Measurements from ENCODE around the gene MLEC.

- TF ChIP-seq CTCF (IDR thresholded peaks at IDR 0.05) (no peak), POLR2A (IDR thresholded peaks at IDR 0.05) (no peak)
These were observed 1.4 kb upstream of the MLEC start for GRCh38 chr12:120685522-120685921.
